Nephron progenitor cell (in vitro differentiated cells): ENCODE measurements around the gene USP48.

Experiments
- DNase-seq: peaks from one replicate; pipeline ENCODE4 v3.0.0; 2021
- H3K27ac Mint-ChIP-seq: 2 replicates; pipeline ENCODE4 v1.8.0; 2021; ENCODE audit warnings: mild to moderate bottlenecking, moderate library complexity, mixed read lengths
- H3K27me3 Mint-ChIP-seq: 2 replicates; pipeline ENCODE4 v1.8.0; 2021; ENCODE audit warnings: mild to moderate bottlenecking, low read depth, mixed read lengths; ENCODE audit not compliant: poor library complexity
- H3K36me3 Mint-ChIP-seq: 2 replicates; pipeline ENCODE4 v1.8.0; 2021; ENCODE audit warnings: low read depth, mixed read lengths
- H3K4me1 Mint-ChIP-seq: 2 replicates; pipeline ENCODE4 v1.8.0; 2021; ENCODE audit warnings: mixed read lengths
- H3K4me3 Mint-ChIP-seq: 2 replicates; pipeline ENCODE4 v1.8.0; 2021; ENCODE audit warnings: mild to moderate bottlenecking, moderate library complexity, mixed read lengths
- H3K9me3 Mint-ChIP-seq: 2 replicates; pipeline ENCODE4 v1.8.0; 2021; ENCODE audit warnings: mild to moderate bottlenecking, moderate library complexity, mixed read lengths
- TF ChIP-seq, protein P1 (sequence below): fragments of 200-600 bp; sonication (generic); IDR thresholded peaks from 2 replicates; pipeline ENCODE4 v1.5.0; 2021; ENCODE audit warnings: antibody characterized with exemption

The USP48 gene

DNA sequence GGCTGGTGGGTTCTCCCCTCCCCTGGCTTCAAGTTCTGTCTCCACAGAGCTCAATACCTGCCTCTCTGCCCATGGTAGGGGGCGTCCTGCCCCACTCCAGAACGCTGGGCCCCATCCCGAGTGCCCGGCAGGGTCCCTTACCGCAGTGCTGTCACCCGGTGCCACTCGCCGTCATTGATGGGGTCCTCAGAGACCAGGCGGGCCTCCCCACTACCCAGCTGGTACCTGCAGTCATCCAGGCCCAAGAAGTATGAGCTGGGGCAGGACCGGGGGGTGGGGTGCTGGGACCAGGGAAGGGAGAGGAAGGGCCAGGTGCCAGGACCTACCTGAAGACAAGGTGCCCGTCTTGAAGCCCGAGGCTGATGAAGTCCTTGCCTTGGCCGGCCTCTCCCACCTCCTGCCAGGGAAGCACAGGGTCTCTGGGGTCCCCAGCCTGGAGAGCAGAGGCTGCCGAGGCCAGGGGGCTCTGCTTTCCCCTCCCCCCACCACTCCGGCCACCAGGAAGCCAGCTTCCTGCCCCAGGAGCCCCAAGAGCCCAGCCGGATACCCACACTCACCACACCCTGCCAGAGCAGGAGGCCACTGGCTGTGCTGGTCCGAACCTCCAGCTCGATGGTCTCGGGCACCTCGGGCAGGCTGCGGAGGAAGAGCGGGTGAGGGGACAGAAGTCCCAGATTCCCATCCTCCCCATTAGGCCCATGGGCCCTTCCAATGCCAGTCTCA lies 41.2 kb upstream of the USP48 start:
- Mint-ChIP-seq H3K27me3 (no peaks in the 10 kb centered on the region), H3K27ac (peak overlapping the region; percentile 29), H3K4me1 (no peaks in the 10 kb centered on the region), H3K9me3 (peaks cover 3% of the 10 kb centered on the region), H3K36me3 (peaks cover 16% of the 10 kb centered on the region), H3K4me3 (no peak overlapping the region)
- no peak for DNase-seq
- TF ChIP-seq, protein P1, sequence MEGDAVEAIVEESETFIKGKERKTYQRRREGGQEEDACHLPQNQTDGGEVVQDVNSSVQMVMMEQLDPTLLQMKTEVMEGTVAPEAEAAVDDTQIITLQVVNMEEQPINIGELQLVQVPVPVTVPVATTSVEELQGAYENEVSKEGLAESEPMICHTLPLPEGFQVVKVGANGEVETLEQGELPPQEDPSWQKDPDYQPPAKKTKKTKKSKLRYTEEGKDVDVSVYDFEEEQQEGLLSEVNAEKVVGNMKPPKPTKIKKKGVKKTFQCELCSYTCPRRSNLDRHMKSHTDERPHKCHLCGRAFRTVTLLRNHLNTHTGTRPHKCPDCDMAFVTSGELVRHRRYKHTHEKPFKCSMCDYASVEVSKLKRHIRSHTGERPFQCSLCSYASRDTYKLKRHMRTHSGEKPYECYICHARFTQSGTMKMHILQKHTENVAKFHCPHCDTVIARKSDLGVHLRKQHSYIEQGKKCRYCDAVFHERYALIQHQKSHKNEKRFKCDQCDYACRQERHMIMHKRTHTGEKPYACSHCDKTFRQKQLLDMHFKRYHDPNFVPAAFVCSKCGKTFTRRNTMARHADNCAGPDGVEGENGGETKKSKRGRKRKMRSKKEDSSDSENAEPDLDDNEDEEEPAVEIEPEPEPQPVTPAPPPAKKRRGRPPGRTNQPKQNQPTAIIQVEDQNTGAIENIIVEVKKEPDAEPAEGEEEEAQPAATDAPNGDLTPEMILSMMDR: no peak

DNA sequence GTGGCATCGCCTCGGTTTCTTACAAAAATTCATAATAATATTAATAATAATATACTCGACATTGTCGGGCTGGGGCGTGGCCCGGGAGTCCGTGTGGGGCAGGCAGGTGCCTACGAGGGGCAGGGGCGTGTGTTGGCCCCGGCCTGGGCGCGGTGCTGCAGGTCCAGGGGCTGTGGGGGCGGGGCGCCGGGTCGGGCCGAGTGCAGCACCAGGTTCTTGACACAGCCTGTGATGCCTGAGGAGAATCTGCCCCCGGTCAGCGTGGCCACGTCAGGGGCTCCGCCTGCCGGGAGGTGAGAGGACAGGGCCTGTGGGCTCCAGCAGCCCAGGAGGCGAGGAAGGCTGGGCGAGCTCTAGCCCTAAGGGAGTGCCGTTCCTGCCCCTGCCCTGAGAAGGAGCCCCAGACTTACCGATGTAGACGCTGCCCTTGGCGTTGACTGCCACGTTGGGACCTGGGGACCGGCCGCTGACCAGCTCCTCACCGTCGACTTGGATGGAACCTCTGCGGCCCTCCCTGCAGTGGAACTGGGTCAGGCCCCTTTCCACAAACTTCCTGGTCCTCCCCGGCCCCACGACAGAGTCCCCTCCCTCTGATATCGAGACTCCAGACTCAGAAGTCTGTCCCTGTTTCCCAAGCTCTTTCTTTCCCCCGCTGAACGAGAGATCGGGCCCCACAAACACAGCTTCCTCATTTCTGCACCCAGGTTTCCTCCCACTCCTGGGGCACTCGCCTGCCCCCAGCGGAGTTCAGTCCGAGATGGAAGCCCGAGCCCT lies 40.4 kb upstream of the USP48 start:
- Mint-ChIP-seq H3K27me3 (peaks cover 2% of the 10 kb centered on the region), H3K27ac (peak overlapping the region; percentile 29), H3K36me3 (peaks cover 16% of the 10 kb centered on the region), H3K4me1 (peaks cover 4% of the 10 kb centered on the region), H3K9me3 (peaks cover 3% of the 10 kb centered on the region), H3K4me3 (no peak overlapping the region)
- no peak for DNase-seq
- TF ChIP-seq, protein P1: no peak

DNA sequence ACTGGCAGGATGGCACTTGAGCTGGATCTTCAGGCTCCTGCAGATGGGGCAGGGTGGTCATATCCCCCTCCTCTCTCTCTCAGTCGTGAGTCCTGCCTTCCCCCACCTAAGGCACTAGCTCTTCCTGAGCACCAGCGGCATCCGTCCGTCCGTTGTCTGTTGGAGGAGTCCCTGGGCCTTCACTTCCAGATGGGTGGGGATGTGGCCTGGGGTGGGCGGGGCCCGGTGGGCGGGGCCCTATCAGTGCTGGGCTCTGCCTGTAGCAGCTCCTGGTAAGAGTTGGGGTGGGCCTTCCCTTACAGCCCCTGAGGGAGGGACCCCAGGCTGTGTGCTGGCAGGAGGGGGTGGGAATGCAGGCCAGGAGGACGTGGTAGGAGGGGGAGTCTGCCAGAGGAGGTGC lies 39.4 kb upstream of the USP48 start:
- Mint-ChIP-seq H3K27me3 (peaks cover 3% of the 10 kb centered on the region), H3K4me1 (peaks cover 7% of the 10 kb centered on the region), H3K36me3 (peaks cover 13% of the 10 kb centered on the region), H3K9me3 (peaks cover 3% of the 10 kb centered on the region), H3K4me3 (no peak overlapping the region), H3K27ac (no peak overlapping the region)
- DNase-seq: peak; percentile 56
- TF ChIP-seq, protein P1: no peak

DNA sequence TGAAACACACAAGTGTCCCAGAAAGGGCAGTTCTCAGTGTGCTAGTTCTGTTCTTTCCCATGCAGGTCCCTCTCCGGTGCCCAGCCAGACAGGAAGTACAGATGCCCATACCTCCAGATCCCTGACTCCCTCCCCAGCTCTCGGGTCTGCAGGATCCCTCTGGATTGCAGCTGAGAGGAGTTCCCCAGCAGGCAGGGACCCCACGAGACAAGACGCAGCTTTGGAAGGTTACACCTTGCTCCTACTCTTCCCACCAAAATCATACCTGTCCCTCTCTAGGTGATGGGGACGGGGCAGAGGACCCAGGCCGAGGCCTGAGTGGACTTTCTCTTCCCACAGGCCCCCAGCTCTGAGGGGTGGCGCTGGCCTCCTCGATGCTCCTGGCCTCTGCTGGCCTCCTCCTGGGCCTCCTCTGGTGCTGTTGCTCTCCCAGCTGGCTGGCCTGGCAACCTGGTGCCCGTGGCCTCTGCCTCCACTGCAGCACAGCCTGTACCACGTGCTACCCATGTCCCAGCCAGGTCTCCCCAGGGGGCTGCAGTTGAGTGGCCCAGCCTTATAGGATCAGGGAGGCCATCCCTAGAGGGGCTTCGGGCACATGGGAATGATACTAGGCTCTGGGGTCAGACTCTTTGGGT lies 38.6 kb upstream of the USP48 start:
- peak overlapping the region; percentile 19 for H3K27ac Mint-ChIP-seq
- peaks cover 11% of the 10 kb centered on the region for H3K36me3 Mint-ChIP-seq
- DNase-seq: no peak
- no peak overlapping the region for H3K4me3 Mint-ChIP-seq
- H3K27me3 Mint-ChIP-seq: peaks cover 3% of the 10 kb centered on the region
- peaks cover 15% of the 10 kb centered on the region for H3K4me1 Mint-ChIP-seq
- TF ChIP-seq, protein P1: no peak
- H3K9me3 Mint-ChIP-seq: peaks cover 3% of the 10 kb centered on the region

DNA sequence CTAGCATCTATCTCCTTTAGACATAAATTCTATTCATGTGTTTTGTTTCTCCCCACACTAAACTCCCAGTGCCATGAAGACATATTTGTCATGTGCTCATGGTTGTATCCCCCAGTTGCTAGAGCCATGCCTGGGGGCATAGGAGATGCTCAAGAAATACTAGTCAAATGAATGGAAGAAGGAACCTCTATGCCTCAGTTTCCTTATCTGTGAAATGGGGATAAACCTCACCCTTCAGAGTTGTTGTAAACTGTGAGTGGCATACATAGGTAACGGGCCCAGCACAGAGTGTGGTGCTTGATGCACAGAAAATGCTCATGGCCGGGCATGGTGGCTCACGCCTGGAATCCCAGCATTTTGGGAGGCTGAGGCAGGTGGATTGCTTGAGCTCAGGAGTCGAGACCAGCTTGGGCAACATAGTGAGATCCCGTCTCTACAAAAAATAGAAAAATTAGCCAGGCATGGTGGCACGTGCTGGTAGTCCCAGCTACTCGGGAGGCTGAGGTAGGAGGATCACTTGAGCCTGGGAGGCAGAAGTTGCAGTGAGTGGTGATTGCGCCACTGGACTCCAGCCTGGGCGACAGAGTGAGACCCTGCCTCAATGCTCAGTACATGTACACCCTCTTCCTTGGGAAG lies 37.8 kb upstream of the USP48 start:
- H3K4me3 Mint-ChIP-seq: no peak overlapping the region
- peak overlapping the region; percentile 19 for H3K27ac Mint-ChIP-seq
- H3K4me1 Mint-ChIP-seq: peaks cover 15% of the 10 kb centered on the region
- peaks cover 11% of the 10 kb centered on the region for H3K36me3 Mint-ChIP-seq
- no peak for DNase-seq
- H3K9me3 Mint-ChIP-seq: peaks cover 3% of the 10 kb centered on the region
- TF ChIP-seq, protein P1: no peak
- peaks cover 9% of the 10 kb centered on the region for H3K27me3 Mint-ChIP-seq
